Endothelial cell (in vitro differentiated cells): Measurements from ENCODE around the gene RAVER1. TPM values are rescaled to one million over a fixed set of nuclear protein-coding genes. Genes with fewer than 3 reads are reported as not detected.
A peak's percentile ranks its signal among the peaks of the same experiment; 100 is the strongest.

Experiments used
- DNase-seq: peaks from one replicate; pipeline ENCODE4 v3.0.0; 2021; ENCODE audit warnings: low spot score
- H3K27ac Mint-ChIP-seq: one replicate; pipeline ENCODE4 v1.8.0; 2021; ENCODE audit warnings: mixed read lengths, inconsistent platforms; ENCODE audit not compliant: unreplicated experiment
- H3K27me3 Mint-ChIP-seq: one replicate; pipeline ENCODE4 v1.8.0; 2021; ENCODE audit warnings: mild to moderate bottlenecking, moderate library complexity, mixed read lengths, inconsistent platforms; ENCODE audit not compliant: unreplicated experiment
- H3K36me3 Mint-ChIP-seq: one replicate; pipeline ENCODE4 v1.8.0; 2021; ENCODE audit warnings: mild to moderate bottlenecking, low read depth, mixed read lengths, inconsistent platforms; ENCODE audit not compliant: unreplicated experiment
- H3K4me1 Mint-ChIP-seq: one replicate; pipeline ENCODE4 v1.8.0; 2021; ENCODE audit warnings: mild to moderate bottlenecking, mixed read lengths, inconsistent platforms; ENCODE audit not compliant: unreplicated experiment
- H3K4me3 Mint-ChIP-seq: one replicate; pipeline ENCODE4 v1.8.0; 2021; ENCODE audit warnings: mild to moderate bottlenecking, mixed read lengths, inconsistent platforms; ENCODE audit not compliant: unreplicated experiment
- H3K9me3 Mint-ChIP-seq: one replicate; pipeline ENCODE4 v1.8.0; 2021; ENCODE audit warnings: mixed read lengths, inconsistent platforms; ENCODE audit not compliant: unreplicated experiment
- total RNA-seq: library from RNA; stranded (reverse); fragmentation: NEBNext Ultra II Directional; extraction: Animal tissue kit (Norgen Biotek cat#: 25700); gene quantifications from one replicate; pipeline ENCODE4 v1.2.1, GENCODE V29; 2021; ENCODE audit not compliant: unreplicated experiment
- TF ChIP-seq, protein P1 (sequence below): fragments of 200-600 bp; sonication (generic); IDR thresholded peaks from one replicate; pipeline ENCODE4 v1.5.0; 2021; ENCODE audit warnings: antibody characterized with exemption; ENCODE audit not compliant: unreplicated experiment

Gene RAVER1
- total RNA-seq, 1 donor from 2014 or later: 46.1 TPM

- Mint-ChIP-seq H3K27me3 (peaks cover 36% of the 10 kb centered on the region), H3K9me3 (no peaks in the 10 kb centered on the region), H3K4me3 (no peak overlapping the region), H3K4me1 (peaks cover 7% of the 10 kb centered on the region), H3K27ac (no peak overlapping the region), H3K36me3 (peaks cover 8% of the 10 kb centered on the region)
- DNase-seq: no peak
- TF ChIP-seq, protein P1, sequence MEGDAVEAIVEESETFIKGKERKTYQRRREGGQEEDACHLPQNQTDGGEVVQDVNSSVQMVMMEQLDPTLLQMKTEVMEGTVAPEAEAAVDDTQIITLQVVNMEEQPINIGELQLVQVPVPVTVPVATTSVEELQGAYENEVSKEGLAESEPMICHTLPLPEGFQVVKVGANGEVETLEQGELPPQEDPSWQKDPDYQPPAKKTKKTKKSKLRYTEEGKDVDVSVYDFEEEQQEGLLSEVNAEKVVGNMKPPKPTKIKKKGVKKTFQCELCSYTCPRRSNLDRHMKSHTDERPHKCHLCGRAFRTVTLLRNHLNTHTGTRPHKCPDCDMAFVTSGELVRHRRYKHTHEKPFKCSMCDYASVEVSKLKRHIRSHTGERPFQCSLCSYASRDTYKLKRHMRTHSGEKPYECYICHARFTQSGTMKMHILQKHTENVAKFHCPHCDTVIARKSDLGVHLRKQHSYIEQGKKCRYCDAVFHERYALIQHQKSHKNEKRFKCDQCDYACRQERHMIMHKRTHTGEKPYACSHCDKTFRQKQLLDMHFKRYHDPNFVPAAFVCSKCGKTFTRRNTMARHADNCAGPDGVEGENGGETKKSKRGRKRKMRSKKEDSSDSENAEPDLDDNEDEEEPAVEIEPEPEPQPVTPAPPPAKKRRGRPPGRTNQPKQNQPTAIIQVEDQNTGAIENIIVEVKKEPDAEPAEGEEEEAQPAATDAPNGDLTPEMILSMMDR: no peak
Observed at GRCh38 chr19:10295305-10295846, 38.0 kb downstream of the RAVER1 start.

DNA sequence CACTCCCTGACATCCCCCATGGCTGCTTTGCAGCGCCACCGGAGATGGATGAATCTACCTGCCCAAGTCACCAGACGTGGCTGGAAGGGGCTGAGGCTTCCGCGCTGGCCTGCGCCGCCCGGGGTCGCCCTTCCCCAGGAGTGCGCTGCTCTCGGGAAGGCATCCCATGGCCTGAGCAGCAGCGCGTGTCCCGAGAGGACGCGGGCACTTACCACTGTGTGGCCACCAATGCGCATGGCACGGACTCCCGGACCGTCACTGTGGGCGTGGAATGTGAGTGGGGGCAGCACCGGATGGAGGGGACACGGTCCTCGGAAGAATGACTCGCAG, 39.0 kb downstream of the RAVER1 start:
- Mint-ChIP-seq H3K36me3 (peaks cover 8% of the 10 kb centered on the region), H3K4me3 (no peak overlapping the region), H3K9me3 (no peaks in the 10 kb centered on the region), H3K27ac (no peak overlapping the region), H3K27me3 (peaks cover 39% of the 10 kb centered on the region), H3K4me1 (peaks cover 7% of the 10 kb centered on the region)
- peak; percentile 50 for DNase-seq
- TF ChIP-seq, protein P1: no peak

DNA sequence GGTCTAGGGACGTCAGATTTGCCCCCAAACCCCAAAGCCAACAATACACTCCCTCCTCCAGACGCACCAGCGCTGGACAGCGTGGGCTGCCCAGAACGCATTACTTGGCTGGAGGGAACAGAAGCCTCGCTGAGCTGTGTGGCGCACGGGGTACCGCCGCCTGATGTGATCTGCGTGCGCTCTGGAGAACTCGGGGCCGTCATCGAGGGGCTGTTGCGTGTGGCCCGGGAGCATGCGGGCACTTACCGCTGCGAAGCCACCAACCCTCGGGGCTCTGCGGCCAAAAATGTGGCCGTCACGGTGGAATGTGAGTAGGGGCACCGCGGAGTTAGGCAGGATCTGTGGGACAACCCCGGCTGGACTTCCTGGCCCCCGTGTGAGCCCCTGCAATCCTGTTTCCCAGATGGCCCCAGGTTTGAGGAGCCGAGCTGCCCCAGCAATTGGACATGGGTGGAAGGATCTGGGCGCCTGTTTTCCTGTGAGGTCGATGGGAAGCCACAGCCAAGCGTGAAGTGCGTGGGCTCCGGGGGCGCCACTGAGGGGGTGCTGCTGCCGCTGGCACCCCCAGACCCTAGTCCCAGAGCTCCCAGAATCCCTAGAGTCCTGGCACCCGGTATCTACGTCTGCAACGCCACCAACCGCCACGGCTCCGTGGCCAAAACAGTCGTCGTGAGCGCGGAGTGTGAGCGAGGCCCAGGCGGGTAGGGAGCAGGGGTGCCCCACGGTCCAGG, 39.5 kb downstream of the RAVER1 start:
- H3K9me3 Mint-ChIP-seq: no peaks in the 10 kb centered on the region
- TF ChIP-seq, protein P1: no peak
- peaks cover 8% of the 10 kb centered on the region for H3K36me3 Mint-ChIP-seq
- H3K4me3 Mint-ChIP-seq: no peak overlapping the region
- peaks cover 10% of the 10 kb centered on the region for H3K4me1 Mint-ChIP-seq
- peaks cover 41% of the 10 kb centered on the region for H3K27me3 Mint-ChIP-seq
- H3K27ac Mint-ChIP-seq: no peak overlapping the region
- DNase-seq: no peak

GRCh38 chr19:10292789-10293636, 40.3 kb downstream of the RAVER1 start:
- H3K27ac Mint-ChIP-seq: no peak overlapping the region
- H3K9me3 Mint-ChIP-seq: no peaks in the 10 kb centered on the region
- no peak for DNase-seq
- peak overlapping the region; percentile 13 for H3K4me3 Mint-ChIP-seq
- H3K4me1 Mint-ChIP-seq: peaks cover 14% of the 10 kb centered on the region
- H3K27me3 Mint-ChIP-seq: peaks cover 45% of the 10 kb centered on the region
- H3K36me3 Mint-ChIP-seq: peaks cover 8% of the 10 kb centered on the region
- TF ChIP-seq, protein P1: no peak
